GM12864 (cell line): ENCODE measurements around the gene EML6.
"Not testable (repeated sequence)": the region's sequence is repeated elsewhere in the genome, so short reads cannot be mapped to it uniquely, and the experiment has no call there.

Source experiments
- DNase-seq: peaks from one replicate; pipeline ENCODE4 v3.0.0-alpha.2; 2011; ENCODE audit warnings: low read depth
- H3K4me3 ChIP-seq: 2 replicates; pipeline ENCODE4 v1.5.1; 2011; ENCODE audit warnings: mild to moderate bottlenecking, low read depth, low read length, control low read depth
- CTCF ChIP-seq: IDR thresholded peaks from 2 replicates; pipeline ENCODE4 v1.5.1; 2011; ENCODE audit warnings: low read depth, mild to moderate bottlenecking, moderate library complexity, low read length, control low read depth, inconsistent platforms; ENCODE audit errors: missing control alignments

Gene EML6

GRCh38 chr2:54872780-54873179 is 149.3 kb downstream of the EML6 start:
- no peak for DNase-seq

GRCh38 chr2:54873236-54873635 is 149.8 kb downstream of the EML6 start:
- not testable (repeated sequence) for DNase-seq, H3K4me3 ChIP-seq

More at GRCh38 chr2:54872780-54873179, 149.3 kb downstream of the EML6 start:
- H3K4me3 ChIP-seq = no peak overlapping the region
- TF ChIP-seq CTCF = no peak

- TF ChIP-seq CTCF = no peak
- no peak overlapping the region for H3K4me3 ChIP-seq
- DNase-seq = no peak
Measured at GRCh38 chr2:54876764-54877163, 153.3 kb downstream of the EML6 start.

- no peak for DNase-seq
Measured at GRCh38 chr2:54878182-54878581, 154.7 kb downstream of the EML6 start.

GRCh38 chr2:54879032-54879431 is 155.6 kb downstream of the EML6 start:
- no peak overlapping the region for H3K4me3 ChIP-seq
- DNase-seq = no peak
- no peak for TF ChIP-seq CTCF

More at GRCh38 chr2:54878182-54878581, 154.7 kb downstream of the EML6 start:
- TF ChIP-seq CTCF = no peak
- H3K4me3 ChIP-seq = no peak overlapping the region

- no peak for TF ChIP-seq CTCF
- DNase-seq = no peak
- H3K4me3 ChIP-seq = no peak overlapping the region
Measured at GRCh38 chr2:54879598-54880332, 156.3 kb downstream of the EML6 start.

- no peak for DNase-seq
- no peak for TF ChIP-seq CTCF
- no peak overlapping the region for H3K4me3 ChIP-seq
Measured at GRCh38 chr2:54880428-54880827, 157.0 kb downstream of the EML6 start.

GRCh38 chr2:54881759-54882158 is 158.3 kb downstream of the EML6 start:
- DNase-seq = no peak
- H3K4me3 ChIP-seq = no peak overlapping the region

More at GRCh38 chr2:54881759-54882158, 158.3 kb downstream of the EML6 start:
- no peak for TF ChIP-seq CTCF
